ENCODE measurements around the gene CHTF18.
"Not testable (repeated sequence)": the region's sequence is repeated elsewhere in the genome, so short reads cannot be mapped to it uniquely, and the experiment has no call there.

CHTF18 gene

DNA sequence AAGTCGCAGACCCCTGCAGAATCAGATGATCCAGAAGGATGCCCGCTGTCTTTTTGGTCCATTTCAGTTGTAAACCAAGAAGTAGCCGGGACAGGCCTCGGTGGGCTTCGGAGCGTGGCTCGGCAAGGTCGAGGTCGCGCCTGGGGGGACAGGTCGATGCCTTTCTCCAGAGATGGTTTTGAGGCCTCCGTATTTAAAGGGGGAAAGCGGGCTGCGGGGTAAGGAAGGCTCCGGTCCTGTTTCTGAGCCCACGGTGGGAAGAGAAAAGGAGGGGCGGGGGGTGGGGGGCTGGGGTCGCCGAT lies 19.6 kb downstream of the CHTF18 start:
- no peak for DNase-seq (ENCODE audit: low read depth in 2 of 2)

- no peak for DNase-seq (ENCODE audit: low read depth in 2 of 2)
These were observed 24.9 kb downstream of the CHTF18 start for GRCh38 chr16:813204-813915.

DNA sequence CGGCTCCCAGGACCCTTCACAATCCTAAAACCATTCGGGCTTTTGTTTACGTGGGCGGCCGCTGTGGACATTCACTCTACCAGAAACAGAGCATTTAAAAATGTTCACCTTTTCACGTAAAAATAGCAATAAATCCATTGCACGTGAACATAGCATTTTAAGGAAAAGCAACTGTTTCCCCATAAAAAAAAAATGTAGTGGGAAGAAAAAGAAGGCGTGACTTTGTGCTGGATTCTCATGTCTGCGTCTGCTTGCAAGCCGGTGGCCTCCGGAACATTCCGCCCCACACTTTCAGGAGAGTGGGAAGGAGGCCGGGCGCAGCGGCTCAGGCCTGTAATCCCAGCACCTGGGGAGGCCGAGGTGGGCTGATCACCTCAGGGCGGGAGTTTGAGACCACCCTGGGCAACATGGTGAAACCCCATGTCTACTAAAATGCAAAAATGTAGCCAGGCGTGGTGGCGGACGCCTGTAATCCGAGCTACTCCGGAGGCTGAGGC lies 25.5 kb downstream of the CHTF18 start:
- no peak for DNase-seq (ENCODE audit: low read depth in 2 of 2)

GRCh38 chr16:814974-815373 lies 26.6 kb downstream of the CHTF18 start:
- DNase-seq (ENCODE audit: low read depth in 2 of 2): peak in 1 of 2 experiments; percentile 9

GRCh38 chr16:815861-816260 lies 27.4 kb downstream of the CHTF18 start:
- DNase-seq (ENCODE audit: low read depth in 2 of 2): no peak

DNA sequence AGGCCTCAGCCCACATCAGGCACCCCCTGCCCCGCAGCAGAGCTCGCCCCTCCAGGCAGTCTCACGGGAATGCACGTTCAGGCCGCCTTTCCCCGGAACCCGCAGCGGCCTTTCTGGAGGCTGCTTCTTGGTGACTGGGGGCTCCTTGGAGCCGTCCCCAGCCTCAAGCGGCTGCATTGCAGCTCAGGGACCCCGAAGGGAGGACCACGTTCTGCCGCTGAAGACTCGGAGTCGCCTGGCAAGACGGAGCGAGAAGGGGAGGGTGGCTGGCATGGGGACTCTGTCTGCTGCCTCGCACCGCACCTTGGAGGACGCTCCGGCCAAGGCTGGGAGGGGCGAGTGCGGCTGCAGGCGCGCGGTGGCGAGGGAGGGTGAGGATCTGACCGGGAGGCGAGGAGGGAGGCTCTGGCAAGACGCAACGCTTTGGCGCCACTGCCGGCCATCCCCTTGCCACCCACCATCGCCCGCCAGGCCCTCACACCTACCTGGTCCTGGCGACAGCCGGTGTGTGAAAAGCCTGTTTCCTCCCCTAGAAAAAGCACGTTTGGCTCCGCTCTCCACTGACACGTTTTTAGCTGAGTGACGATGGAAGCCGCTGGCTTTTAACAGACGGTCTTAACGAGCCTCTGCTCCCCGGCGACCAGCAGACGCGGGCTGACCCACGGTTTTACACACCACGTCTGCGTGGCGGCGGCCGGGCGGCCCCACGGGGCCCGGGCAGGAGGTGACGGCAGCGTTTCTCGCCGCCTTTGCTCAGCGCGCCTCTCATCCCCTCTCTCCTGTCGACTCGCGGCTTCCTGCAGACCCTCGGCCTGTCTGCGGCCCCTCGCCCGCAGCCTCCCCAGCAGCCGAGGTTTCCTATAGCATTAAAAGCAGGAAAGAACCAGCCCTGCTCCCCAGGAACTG lies 28.8 kb downstream of the CHTF18 start:
- DNase-seq (ENCODE audit: low read depth in 2 of 2): no peak

- no peak for DNase-seq (ENCODE audit: low read depth in 2 of 2)
These were observed 29.7 kb downstream of the CHTF18 start for GRCh38 chr16:818132-818531.

DNA sequence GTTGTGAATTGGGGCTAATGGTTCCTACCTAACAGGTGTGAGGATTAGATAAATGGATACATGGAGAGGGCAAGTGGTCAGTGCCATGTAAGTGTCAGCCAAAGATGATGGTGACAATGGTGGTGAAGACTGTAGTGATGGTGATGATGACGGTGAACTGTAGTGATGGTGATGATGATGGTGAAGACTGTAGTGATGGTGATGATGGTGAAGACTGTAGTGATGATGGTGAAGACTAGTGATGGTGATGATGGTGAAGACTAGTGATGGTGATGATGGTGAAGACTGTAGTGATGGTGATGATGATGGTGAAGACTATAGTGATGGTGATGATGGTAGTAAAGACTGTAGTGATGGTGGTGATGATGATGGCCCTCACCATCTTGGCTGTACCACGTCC lies 30.2 kb downstream of the CHTF18 start:
- DNase-seq (ENCODE audit: low read depth in 2 of 2): no peak

DNA sequence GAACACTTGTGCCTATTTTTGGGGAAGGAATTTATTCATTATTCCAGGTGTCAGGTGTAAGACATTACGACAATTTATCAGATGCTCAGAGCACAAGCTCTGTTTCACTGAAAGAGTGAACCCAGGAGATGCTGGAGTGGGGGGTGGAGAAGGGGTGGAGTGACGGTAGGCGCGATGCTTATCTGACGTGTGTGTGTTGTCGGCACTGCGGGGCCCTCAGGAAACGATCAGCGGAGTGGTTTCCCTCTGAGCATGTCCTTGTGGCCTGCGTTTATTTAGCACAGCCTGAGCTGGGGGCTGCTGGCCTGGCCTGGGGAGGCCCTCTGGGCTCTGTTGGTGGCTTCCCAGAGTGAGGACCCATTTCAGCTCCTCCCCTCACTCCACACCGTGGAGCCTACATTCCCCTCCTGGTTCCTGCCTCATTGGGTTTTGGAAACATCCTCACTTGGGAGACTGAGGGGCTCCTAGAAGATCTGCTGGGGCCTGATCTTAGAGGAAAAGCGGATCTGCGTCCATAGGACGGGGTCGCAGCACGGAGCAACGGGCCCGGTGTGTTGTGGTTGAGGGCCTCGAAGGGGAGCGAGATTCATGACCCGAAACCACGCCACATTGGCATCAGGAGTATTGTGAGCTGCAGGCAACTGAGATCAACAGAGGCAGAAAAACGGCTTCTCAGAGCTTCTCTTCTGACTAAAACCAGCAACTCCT lies 31.1 kb downstream of the CHTF18 start:
- DNase-seq (ENCODE audit: low read depth in 2 of 2): no peak

GRCh38 chr16:820044-820408 lies 31.6 kb downstream of the CHTF18 start:
- not testable (repeated sequence) for DNase-seq (ENCODE audit: low read depth in 2 of 2)

GRCh38 chr16:820748-821147 lies 32.3 kb downstream of the CHTF18 start:
- no peak for DNase-seq (ENCODE audit: low read depth in 2 of 2)

- DNase-seq (ENCODE audit: low read depth in 2 of 2): no peak
These were observed 33.3 kb downstream of the CHTF18 start for GRCh38 chr16:821751-822150.

DNA sequence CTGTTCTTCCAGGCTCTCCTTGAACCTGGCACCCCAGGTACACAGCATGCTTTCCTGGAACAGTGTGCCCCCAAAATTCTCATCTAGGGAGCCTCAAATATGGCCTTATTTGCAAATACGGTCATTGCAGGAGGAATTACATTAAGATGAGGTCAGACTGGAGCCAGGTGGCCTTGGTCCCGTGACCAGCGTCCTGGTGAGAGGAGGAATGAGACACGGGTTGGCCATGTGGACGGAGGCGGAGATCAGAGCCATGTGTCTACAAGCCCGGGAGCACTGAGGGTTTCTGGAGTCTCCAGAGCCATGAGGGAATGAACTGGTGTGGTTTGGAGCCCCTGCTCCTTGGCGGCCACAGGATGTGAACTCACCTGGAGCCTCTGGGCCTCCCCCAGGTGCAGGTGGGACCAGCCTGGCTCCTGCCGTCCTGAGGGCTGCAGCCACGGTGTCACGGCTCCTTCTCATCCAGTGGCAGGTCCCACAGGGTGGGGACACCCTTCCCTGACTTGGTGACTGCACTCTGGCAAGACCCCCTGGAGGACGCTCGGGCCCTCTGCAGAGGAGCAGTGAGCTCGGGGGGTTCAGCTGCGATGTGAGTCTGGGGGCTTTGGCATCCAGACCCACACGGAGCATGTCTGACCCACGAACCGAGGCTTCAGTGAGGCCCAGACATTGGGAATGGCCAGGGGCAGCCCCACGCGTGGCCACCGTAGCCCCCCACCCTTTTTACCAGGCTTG lies 33.9 kb downstream of the CHTF18 start:
- DNase-seq (ENCODE audit: low read depth in 2 of 2): no peak

GRCh38 chr16:822909-823297 lies 34.5 kb downstream of the CHTF18 start:
- no peak for DNase-seq (ENCODE audit: low read depth in 2 of 2)

DNA sequence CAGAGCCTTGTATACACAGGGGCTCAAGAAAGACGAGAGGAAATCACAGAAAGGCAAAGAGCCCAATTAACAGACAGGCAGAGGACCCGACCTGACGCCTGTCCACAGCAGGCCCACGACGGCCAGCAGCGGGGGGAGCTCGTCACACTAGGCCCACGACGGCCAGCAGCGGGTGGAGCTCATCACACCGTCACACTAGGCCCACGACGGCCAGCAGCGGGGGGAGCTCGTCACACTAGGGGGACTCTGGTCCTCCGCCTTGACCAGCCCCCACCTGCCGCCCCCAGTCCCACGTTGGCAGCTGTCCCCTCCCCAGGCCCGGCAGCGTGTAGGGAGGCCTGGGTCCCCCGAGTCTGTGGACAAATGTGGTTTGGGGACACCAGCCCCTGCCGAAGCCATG lies 35.8 kb downstream of the CHTF18 start:
- no peak for DNase-seq (ENCODE audit: low read depth in 2 of 2)

DNA sequence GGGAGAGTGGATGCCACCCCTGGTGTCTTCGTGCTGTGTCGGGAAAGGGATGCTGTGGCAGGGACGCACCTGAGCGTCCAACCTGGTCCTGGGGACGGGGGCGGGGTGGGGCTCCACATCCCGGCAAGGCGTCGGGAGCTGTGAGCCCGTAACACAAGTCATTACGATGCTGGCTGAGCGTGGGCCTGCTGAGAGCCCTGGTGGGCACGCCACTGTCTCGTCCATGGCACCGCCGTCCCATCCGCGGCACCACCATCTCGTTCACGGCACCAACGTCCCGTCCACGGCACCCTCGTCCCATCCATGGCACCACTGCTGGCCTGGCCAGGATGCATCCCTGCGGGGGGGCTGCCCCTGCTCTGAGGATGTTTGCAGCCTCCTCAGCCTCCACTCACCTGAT lies 36.2 kb downstream of the CHTF18 start:
- DNase-seq (ENCODE audit: low read depth in 2 of 2): no peak

DNA sequence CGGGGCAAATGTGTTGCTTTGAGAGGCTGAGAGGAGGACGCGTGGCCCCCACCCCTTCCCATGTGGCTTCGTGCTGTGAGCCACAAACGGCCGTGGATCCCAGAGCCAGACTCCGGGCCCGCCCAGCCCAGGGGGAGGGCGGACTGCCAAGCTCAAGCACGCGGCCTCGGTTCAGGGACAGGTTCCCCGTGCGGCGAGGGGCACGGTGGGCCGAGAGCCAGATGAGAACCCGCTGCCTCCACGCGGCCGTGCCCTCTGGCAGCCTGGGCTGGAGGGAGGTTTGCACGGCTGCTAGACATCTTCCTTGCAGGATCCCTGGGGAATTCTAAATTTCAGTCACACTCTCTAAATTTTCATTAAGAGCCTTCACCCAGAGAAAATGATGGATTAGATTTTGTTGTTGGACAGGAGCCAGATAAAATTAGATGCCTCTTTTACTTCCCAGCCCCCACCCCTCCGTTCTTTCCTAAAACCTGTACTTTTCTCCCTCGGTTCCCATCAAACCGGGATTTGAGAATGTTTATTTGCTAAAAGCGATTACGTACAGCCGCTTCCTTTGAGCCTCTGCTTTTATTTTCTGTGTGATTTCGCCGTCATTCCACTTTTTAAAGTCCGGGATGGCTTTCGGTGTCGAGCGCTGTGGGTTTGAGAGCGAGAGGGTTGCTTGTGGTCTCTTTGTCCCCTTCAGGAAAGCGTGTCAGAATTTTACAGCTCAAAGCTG lies 37.1 kb downstream of the CHTF18 start:
- DNase-seq (ENCODE audit: low read depth in 2 of 2): no peak

DNA sequence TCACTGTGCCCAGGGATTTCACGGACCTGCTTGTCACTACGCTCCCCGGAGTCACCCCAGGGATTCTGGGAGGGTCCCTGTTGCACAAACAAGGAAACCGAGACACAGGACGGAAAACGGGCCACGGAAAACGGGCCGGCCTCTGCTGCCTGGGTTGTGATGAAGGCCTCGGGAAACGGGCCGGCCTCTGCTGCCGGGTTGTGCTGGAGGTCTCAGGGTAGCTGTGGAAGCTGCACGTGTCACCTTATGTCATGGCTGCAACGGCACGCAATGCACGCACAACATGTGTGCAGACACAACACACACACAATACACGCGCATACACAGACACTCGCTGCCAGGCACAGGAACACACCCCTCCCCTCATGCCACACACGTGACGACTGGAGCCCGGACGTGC lies 39.1 kb downstream of the CHTF18 start:
- no peak for DNase-seq (ENCODE audit: low read depth in 2 of 2)

DNA sequence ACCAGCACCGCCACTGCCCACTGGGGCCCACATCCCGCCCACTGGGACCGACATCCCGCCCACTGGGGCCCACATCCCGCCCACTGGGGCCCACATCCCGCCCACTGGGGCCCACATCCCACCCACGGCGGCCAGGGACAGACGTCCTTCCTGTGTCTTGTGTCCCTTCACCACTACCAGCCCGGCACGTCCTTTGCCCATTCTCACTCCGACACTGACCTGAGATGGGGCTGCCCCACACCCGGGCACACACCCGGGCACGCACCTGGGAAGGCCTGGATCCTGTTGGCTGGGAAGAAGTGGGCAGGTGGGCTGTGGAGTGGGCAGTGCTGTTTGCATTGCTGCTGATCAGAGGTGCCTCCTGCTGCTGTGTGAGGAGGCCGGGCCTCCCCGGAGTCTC lies 40.5 kb downstream of the CHTF18 start:
- no peak for DNase-seq (ENCODE audit: low read depth in 2 of 2)

DNA sequence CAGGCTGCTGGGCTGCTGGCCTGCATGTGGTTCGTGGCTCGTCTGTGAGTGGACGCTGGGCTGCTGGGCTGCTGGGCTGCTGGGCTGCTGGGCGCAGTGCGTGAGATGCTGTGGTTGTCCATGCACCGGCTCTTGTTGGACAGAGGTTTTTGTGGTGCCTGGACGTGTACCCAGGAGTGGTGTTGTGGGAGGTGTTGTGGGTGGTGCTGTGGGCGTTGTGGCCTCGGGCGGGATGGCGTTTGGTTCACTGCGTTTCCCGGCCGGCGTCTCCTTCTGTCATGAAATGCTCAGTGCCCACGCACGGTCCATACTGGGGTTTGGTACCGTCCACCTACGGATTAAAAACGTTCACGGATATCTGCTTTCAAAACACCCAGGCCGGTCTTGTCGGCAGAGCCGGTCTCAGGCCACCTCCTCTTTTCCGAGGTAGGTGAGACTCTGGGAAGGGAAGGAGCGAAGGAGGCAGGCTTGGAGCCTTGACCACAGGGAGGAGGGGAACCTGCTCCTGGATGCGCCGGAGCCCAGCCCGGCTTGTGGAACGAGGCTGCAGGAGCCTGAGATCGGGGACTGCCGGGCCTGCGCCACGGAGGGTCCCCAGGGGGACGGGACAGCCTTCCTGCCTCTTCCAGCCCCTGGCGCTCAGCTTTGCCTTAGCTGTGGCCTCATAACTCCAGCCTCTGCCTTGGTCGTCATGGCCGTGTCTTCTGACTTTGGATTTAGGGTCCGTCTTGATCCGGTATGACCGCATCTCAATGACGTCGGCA lies 41.9 kb downstream of the CHTF18 start:
- DNase-seq (ENCODE audit: low read depth in 2 of 2): no peak
